Transverse colon (tissue), 4 donors: ENCODE results near the gene C1orf174.

ENCODE experiments used
- POLR2A ChIP-seq: fragments of 450-650 bp; IDR thresholded peaks from one replicate; pipeline ENCODE4 v1.6.1; 2016; ENCODE audit warnings: antibody characterized with exemption, mild to moderate bottlenecking, moderate library complexity
- POLR2AphosphoS5 ChIP-seq, 3 donors: sonication (generic); formaldehyde crosslinking; IDR thresholded peaks; one replicate each; pipeline ENCODE4 v1.6.1; 2016; ENCODE audit warnings: antibody characterized with exemption in 3 of 3
- TF ChIP-seq, protein P1 (sequence below), 5 experiments: fragments of 200-600 bp in 3 of 5; fragments of 450-650 bp in 2 of 5; sonication (generic) in 3 of 5; IDR thresholded peaks; 1 replicate in 2 of 5; 2 replicates in 3 of 5; pipeline ENCODE4 v1.5.1; 2016 to 2017; ENCODE audit warnings: antibody characterized with exemption in 5 of 5, inconsistent platforms in 3 of 5, mild to moderate bottlenecking in 2 of 5, moderate library complexity in 1 of 5

DNA sequence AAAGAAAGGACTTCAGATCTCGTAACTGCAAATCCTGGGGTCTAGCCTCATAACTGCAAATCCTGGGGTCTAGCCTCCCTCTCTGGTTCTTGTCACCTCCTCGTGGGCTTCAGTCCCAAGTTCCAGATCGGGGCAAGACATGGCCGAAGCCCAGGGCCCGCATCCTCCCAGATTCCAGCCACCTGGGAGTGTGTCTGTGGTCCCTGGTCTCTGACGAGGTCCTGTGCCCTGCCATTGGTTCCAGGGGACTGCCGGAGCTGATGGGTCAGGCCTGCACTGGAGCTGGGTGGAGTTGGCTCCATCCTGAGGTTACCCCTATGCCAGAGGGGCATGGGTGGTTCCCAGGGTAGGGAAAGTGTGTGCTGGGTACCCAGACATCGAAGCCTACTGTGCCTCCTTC, 17.7 kb upstream of the C1orf174 start:
- TF ChIP-seq POLR2A (no peak), POLR2AphosphoS5 (IDR thresholded peaks at IDR 0.05) (no peak)
- TF ChIP-seq, protein P1, sequence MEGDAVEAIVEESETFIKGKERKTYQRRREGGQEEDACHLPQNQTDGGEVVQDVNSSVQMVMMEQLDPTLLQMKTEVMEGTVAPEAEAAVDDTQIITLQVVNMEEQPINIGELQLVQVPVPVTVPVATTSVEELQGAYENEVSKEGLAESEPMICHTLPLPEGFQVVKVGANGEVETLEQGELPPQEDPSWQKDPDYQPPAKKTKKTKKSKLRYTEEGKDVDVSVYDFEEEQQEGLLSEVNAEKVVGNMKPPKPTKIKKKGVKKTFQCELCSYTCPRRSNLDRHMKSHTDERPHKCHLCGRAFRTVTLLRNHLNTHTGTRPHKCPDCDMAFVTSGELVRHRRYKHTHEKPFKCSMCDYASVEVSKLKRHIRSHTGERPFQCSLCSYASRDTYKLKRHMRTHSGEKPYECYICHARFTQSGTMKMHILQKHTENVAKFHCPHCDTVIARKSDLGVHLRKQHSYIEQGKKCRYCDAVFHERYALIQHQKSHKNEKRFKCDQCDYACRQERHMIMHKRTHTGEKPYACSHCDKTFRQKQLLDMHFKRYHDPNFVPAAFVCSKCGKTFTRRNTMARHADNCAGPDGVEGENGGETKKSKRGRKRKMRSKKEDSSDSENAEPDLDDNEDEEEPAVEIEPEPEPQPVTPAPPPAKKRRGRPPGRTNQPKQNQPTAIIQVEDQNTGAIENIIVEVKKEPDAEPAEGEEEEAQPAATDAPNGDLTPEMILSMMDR (IDR thresholded peaks at IDR 0.05), result no peak
